Sigmoid colon (tissue), 3 donors: ENCODE results near the gene MGMT.

Experiments
- POLR2A ChIP-seq, 2 donors: fragments of 450-650 bp; IDR thresholded peaks; one replicate each; pipeline ENCODE4 v1.6.1; 2016; ENCODE audit warnings: antibody characterized with exemption in 2 of 2, mild to moderate bottlenecking in 2 of 2, moderate library complexity in 2 of 2
- TF ChIP-seq, protein P1 (sequence below), 4 experiments: fragments of 450-650 bp in 3 of 4; fragments of 200-600 bp in 1 of 4; IDR thresholded peaks; one replicate each; pipeline ENCODE4 v1.5.1; 2016 to 2019; ENCODE audit warnings: antibody characterized with exemption in 4 of 4, mild to moderate bottlenecking in 3 of 4, moderate library complexity in 2 of 4

DNA sequence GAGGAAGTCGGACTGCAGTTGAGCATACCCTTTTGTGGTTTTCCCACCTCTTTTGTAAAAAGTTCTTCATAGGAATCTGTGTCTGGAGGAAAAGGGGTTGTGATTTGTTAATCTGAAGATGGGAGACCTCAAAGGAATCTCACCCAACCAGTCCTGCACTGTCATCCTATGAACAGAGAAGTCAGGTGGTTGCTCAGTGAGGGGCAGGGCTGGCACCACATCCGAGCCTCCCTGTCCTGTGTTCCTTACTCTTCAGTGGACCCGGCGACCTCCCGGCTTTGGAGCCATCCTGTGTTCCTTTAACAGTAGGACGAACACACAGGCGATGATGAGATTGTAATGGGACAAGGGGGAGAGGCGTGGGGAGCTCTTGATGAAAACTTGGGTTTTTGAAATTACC is 2.8 kb upstream of the MGMT start:
- no peak for TF ChIP-seq POLR2A (IDR thresholded peaks at IDR 0.05)
- TF ChIP-seq, protein P1, sequence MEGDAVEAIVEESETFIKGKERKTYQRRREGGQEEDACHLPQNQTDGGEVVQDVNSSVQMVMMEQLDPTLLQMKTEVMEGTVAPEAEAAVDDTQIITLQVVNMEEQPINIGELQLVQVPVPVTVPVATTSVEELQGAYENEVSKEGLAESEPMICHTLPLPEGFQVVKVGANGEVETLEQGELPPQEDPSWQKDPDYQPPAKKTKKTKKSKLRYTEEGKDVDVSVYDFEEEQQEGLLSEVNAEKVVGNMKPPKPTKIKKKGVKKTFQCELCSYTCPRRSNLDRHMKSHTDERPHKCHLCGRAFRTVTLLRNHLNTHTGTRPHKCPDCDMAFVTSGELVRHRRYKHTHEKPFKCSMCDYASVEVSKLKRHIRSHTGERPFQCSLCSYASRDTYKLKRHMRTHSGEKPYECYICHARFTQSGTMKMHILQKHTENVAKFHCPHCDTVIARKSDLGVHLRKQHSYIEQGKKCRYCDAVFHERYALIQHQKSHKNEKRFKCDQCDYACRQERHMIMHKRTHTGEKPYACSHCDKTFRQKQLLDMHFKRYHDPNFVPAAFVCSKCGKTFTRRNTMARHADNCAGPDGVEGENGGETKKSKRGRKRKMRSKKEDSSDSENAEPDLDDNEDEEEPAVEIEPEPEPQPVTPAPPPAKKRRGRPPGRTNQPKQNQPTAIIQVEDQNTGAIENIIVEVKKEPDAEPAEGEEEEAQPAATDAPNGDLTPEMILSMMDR (IDR thresholded peaks at IDR 0.05), result no peak
